Ishikawa (cell line): Measurements from ENCODE around the gene C19orf73.

ENCODE experiments used
- CEBPB ChIP-seq: IDR thresholded peaks from 2 replicates; pipeline ENCODE4 v1.6.1; 2012
- EP300 ChIP-seq: IDR thresholded peaks from 2 replicates; pipeline ENCODE4 v1.6.1; 2012; ENCODE audit warnings: borderline replicate concordance
- FOXM1 ChIP-seq: IDR thresholded peaks from 2 replicates; pipeline ENCODE4 v1.6.1; 2012; ENCODE audit warnings: low read depth, borderline replicate concordance
- NFIC ChIP-seq: IDR thresholded peaks from 2 replicates; pipeline ENCODE4 v1.6.1; 2012
- RAD21 ChIP-seq: IDR thresholded peaks from 2 replicates; pipeline ENCODE4 v1.6.1; 2012; ENCODE audit warnings: low read depth
- TAF1 ChIP-seq: IDR thresholded peaks from 2 replicates; pipeline ENCODE4 v1.6.1; 2012; ENCODE audit warnings: low read depth, mild to moderate bottlenecking
- TCF12 ChIP-seq: IDR thresholded peaks from 2 replicates; pipeline ENCODE4 v1.6.1; 2012; ENCODE audit warnings: low read depth
- ZBTB7A ChIP-seq: IDR thresholded peaks from 2 replicates; pipeline ENCODE4 v1.6.1; 2012; ENCODE audit warnings: low read depth
- TF ChIP-seq, protein P1 (sequence below): IDR thresholded peaks from 2 replicates; pipeline ENCODE4 v1.6.1; 2012
- TF ChIP-seq, protein P2 (sequence below): IDR thresholded peaks from 2 replicates; pipeline ENCODE4 v1.6.1; 2012; ENCODE audit warnings: low read depth, mild to moderate bottlenecking

DNA sequence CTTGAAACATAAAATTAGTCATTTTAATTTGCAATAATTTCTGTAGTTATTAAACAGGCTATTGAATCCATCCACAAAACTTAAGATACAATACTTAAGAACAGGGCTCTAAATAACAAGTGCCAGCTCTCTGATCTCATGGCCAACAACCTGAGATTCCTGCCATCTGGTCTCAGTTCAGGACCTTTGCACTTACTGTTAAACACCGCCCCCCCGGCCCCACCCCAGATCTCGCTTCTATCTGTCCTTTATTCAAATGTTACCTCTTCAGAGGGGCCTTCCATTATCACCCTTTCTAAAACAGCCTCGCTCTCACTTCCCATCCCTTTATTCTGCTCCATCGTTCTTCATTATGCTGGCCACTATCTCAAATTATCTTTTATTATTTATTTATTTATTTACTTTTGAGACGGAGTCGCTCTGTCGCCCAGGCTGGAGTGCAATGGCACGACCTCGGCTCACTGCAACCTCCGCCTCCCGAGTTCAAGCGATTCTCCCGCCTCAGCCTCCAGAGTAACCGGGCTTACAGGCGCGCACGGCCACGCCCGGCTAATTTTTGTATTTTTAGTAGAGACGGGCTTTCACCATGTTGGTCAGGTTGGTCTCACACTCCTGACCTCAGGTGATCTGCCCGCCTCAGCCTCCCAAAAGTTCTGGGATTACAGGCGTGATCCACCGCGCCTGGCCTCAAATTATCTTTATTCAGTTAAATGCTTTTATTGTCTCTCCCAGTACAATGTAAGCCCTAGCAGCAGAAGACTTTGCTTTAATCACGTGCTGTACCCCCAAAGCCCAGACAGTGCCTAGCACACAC is 34.5 kb downstream of the C19orf73 start:
- TF ChIP-seq TAF1 (no peak), EP300 (no peak), FOXM1 (no peak), RAD21 (no peak), TCF12 (no peak), CEBPB (no peak), ZBTB7A (no peak), NFIC (no peak)
- TF ChIP-seq, protein P1, sequence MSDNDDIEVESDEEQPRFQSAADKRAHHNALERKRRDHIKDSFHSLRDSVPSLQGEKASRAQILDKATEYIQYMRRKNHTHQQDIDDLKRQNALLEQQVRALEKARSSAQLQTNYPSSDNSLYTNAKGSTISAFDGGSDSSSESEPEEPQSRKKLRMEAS, result no peak
- TF ChIP-seq, protein P2, sequence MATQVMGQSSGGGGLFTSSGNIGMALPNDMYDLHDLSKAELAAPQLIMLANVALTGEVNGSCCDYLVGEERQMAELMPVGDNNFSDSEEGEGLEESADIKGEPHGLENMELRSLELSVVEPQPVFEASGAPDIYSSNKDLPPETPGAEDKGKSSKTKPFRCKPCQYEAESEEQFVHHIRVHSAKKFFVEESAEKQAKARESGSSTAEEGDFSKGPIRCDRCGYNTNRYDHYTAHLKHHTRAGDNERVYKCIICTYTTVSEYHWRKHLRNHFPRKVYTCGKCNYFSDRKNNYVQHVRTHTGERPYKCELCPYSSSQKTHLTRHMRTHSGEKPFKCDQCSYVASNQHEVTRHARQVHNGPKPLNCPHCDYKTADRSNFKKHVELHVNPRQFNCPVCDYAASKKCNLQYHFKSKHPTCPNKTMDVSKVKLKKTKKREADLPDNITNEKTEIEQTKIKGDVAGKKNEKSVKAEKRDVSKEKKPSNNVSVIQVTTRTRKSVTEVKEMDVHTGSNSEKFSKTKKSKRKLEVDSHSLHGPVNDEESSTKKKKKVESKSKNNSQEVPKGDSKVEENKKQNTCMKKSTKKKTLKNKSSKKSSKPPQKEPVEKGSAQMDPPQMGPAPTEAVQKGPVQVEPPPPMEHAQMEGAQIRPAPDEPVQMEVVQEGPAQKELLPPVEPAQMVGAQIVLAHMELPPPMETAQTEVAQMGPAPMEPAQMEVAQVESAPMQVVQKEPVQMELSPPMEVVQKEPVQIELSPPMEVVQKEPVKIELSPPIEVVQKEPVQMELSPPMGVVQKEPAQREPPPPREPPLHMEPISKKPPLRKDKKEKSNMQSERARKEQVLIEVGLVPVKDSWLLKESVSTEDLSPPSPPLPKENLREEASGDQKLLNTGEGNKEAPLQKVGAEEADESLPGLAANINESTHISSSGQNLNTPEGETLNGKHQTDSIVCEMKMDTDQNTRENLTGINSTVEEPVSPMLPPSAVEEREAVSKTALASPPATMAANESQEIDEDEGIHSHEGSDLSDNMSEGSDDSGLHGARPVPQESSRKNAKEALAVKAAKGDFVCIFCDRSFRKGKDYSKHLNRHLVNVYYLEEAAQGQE, result no peak
